ENCODE measurements around the gene SH3GLB1. TPM values are rescaled to one million over a fixed set of nuclear protein-coding genes. Genes with fewer than 3 reads are reported as not detected.
"Not testable (repeated sequence)": the region's sequence is repeated elsewhere in the genome, so short reads cannot be mapped to it uniquely, and the experiment has no call there.

Gene SH3GLB1
- 10 to 100 TPM; 20.1 to 31.6 TPM for total RNA-seq

DNA sequence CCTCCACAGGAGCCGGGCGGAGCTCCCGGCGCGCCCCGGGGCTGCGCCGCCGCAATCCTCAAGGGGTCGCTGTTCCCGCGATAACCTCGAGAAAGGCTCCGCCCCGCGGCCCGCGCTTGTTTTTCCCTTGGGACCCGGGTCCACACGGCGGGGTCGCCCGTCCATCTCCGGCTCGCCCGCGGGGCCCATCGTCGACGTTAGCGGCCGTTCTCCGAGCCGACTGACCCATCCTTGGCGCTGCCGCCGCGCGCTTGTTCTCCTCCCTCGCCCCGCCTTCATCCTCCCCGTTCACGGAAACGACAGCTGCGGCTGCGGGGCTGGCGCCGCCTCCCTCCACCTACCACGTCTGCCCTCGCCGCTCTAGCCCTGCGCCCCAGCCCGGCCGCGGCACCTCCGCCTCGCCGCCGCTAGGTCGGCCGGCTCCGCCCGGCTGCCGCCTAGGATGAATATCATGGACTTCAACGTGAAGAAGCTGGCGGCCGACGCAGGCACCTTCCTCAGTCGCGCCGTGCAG, at the start of gene SH3GLB1:
SH3GLB1 (plus strand) TSS at position 119 of the 514 bp plus-strand sequence; CDS start at position 443, 324 bp downstream.
- no peaks in the 10 kb centered on the region for H3K36me3 ChIP-seq (replicated peaks in 1 of 2; ENCODE audit: insufficient read depth in 1 of 2, low read depth in 2 of 2)
- ATAC-seq (peak; percentile 92), DNase-seq (peak; percentile 88 to 91 (median 89))
- H3K27ac ChIP-seq, result peak within 1 kb of the TSS; percentile 89 to 98 (median 96)
- WGBS, 2 donors, result 0 to 1% methylated on average over 37 to 63 of the region's 71 CpGs
- no peaks in the 10 kb centered on the region for H3K9me3 ChIP-seq
- H3K4me1 ChIP-seq, result peaks cover 31% of the 10 kb centered on the region
- TF ChIP-seq POLR2A (IDR thresholded peaks at IDR 0.05) (peak; percentile 74 to 86 (median 86)), CTCF (IDR thresholded peaks at IDR 0.05) (peak; percentile 92 to 99 (median 94))
- intact Hi-C loops (cut with DNase I), result no loop called here
- H3K27me3 ChIP-seq, result no peaks in the 10 kb centered on the region
- peak within 1 kb of the TSS; percentile 71 to 99 for H3K4me3 ChIP-seq

- H3K4me1 ChIP-seq; H3K27ac ChIP-seq; DNase-seq; H3K36me3 ChIP-seq (replicated peaks in 1 of 2; ENCODE audit: insufficient read depth in 1 of 2, low read depth in 2 of 2); intact Hi-C loops (cut with DNase I); H3K4me3 ChIP-seq; H3K27me3 ChIP-seq; ATAC-seq; H3K9me3 ChIP-seq: not testable (repeated sequence)
- WGBS, 2 donors, result 38 to 55% methylated on average over 7 of the region's 7 CpGs
These were observed 46.0 kb upstream of the SH3GLB1 start for GRCh38 chr1:86658381-86658780.

- no peak for ATAC-seq
- H3K27me3 ChIP-seq, result no peaks in the 10 kb centered on the region
- H3K4me3 ChIP-seq, result no peak overlapping the region
- WGBS, 2 donors, result 75 to 82% methylated on average over 4 of the region's 4 CpGs
- no peaks in the 10 kb centered on the region for H3K36me3 ChIP-seq (replicated peaks in 1 of 2; ENCODE audit: insufficient read depth in 1 of 2, low read depth in 2 of 2)
- no peak for DNase-seq
- no peak for TF ChIP-seq POLR2A (IDR thresholded peaks at IDR 0.05)
- no peak for TF ChIP-seq CTCF (IDR thresholded peaks at IDR 0.05)
- H3K27ac ChIP-seq, result no peak overlapping the region
- no peaks in the 10 kb centered on the region for H3K9me3 ChIP-seq
- no peaks in the 10 kb centered on the region for H3K4me1 ChIP-seq
- intact Hi-C loops (cut with DNase I), result no loop called here
These were observed 38.0 kb upstream of the SH3GLB1 start for GRCh38 chr1:86666368-86666767.

DNA sequence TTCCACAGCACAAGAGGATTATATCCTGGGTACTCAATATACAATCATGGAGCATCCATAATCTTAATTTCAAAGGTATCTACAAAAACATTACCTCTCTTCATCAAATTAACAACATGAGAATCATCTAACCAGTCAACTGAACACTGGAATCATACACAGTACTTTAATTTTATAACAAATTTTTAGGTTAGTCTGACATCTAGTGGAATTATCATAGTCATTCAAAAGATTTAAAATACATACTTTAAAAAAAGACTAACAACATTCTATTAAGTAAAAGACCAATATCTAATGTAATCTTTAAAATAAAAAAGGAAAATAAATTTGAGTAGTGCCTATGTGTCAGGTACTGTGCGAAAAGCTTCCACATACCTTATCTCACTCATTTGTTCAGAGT, 16.8 kb upstream of the SH3GLB1 start:
- intact Hi-C loops (cut with DNase I), result no loop called here
- H3K27ac ChIP-seq, result no peak overlapping the region
- no peaks in the 10 kb centered on the region for H3K36me3 ChIP-seq (replicated peaks in 1 of 2; ENCODE audit: insufficient read depth in 1 of 2, low read depth in 2 of 2)
- no peak overlapping the region for H3K4me3 ChIP-seq
- H3K9me3 ChIP-seq, result no peaks in the 10 kb centered on the region
- 87 to 100% methylated on average over 1 of the region's 1 CpG for WGBS, 2 donors
- no peaks in the 10 kb centered on the region for H3K27me3 ChIP-seq
- ATAC-seq (no peak), DNase-seq (no peak)
- TF ChIP-seq POLR2A (IDR thresholded peaks at IDR 0.05) (no peak), CTCF (IDR thresholded peaks at IDR 0.05) (no peak)
- no peaks in the 10 kb centered on the region for H3K4me1 ChIP-seq

DNA sequence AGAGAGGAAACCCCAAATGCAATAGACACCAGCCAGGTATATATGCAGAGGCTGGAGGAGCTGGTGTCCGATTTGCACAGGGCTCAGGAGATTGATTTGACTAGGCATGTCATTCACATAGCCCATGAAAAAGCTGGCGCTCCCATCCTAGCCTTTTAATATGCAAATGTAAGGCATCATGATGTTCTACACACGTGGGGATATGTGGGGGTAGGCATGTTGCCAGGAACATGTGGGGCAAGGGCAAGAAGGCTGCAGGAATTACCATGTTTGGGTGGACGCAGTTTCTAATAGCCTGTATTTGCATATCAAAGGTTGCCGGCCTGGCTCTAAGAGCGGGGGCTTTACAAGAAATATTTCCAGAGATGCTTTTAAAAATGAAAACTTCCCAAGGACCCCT, 11.7 kb upstream of the SH3GLB1 start:
- TF ChIP-seq POLR2A (IDR thresholded peaks at IDR 0.05) (no peak), CTCF (IDR thresholded peaks at IDR 0.05) (no peak)
- WGBS, 2 donors, result 62 to 74% methylated on average over 6 of the region's 6 CpGs
- no peak overlapping the region for H3K4me3 ChIP-seq
- DNase-seq (no peak), ATAC-seq (no peak)
- H3K9me3 ChIP-seq, result no peaks in the 10 kb centered on the region
- H3K27ac ChIP-seq, result no peak overlapping the region
- no peaks in the 10 kb centered on the region for H3K36me3 ChIP-seq (replicated peaks in 1 of 2; ENCODE audit: insufficient read depth in 1 of 2, low read depth in 2 of 2)
- H3K4me1 ChIP-seq, result no peaks in the 10 kb centered on the region
- intact Hi-C loops (cut with DNase I), result no loop called here
- no peaks in the 10 kb centered on the region for H3K27me3 ChIP-seq

Data from body of pancreas (tissue), 4 donors.